HUES48 (cell line): Measurements from ENCODE around the gene ZNF787.

Experiments used
- H3K27ac ChIP-seq: one replicate; pipeline ENCODE4 v1.7.0; 2013; ENCODE audit warnings: low read depth, low read length, inconsistent platforms
- H3K27me3 ChIP-seq: 2 replicates; pipeline ENCODE4 v1.6.1; 2013; ENCODE audit warnings: mild to moderate bottlenecking, low read length; ENCODE audit not compliant: control insufficient read depth, insufficient read depth
- H3K36me3 ChIP-seq: 2 replicates; pipeline ENCODE4 v1.6.1; 2013; ENCODE audit warnings: low read length; ENCODE audit not compliant: control insufficient read depth, insufficient read depth
- H3K4me1 ChIP-seq: 2 replicates; pipeline ENCODE4 v1.6.1; 2013; ENCODE audit warnings: mild to moderate bottlenecking, low read length; ENCODE audit not compliant: control insufficient read depth, insufficient read depth
- H3K4me3 ChIP-seq: 2 replicates; pipeline ENCODE4 v1.5.1; 2013; ENCODE audit warnings: mild to moderate bottlenecking, low read depth, low read length
- H3K9ac ChIP-seq: 2 replicates; pipeline ENCODE4 v1.6.1; 2013; ENCODE audit warnings: mild to moderate bottlenecking, low read depth, low read length, moderate library complexity
- H3K9me3 ChIP-seq: 2 replicates; pipeline ENCODE4 v1.6.1; 2013; ENCODE audit warnings: low read length; ENCODE audit not compliant: control insufficient read depth, insufficient read depth

The ZNF787 gene

DNA sequence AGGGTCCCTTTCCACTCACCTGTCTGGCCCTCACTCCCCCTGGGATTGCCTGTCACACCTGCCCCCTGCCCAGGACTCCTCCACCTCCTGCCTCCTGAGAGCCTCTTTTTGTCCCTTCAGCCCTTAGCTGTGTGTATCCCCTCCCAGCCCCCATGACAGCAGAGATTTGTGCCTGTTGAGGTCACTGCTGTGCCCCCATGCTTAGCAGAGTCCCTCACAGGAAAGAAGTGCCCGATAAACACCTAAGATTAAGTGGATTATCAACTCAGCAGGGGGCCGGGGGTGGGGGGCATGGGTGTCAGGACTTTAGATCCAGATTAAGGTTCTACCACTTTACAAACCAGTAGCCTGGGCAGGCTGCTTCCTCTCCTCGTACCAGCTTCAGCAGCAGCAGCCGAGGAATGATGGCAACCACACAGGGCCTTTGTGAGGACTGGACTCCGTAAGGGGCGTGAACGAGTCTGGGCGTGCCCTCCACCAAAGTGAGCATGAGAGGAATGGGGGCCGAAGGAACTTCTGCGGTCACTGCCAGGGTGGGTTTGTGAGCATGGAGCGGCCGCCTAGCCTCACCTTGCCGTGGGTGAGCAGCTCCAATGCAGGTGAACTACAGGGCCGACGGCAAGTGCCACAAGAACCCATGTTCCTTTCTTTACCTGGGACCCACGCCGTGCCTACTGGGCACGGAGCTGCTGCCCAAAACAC is 36.1 kb downstream of the ZNF787 start:
- H3K36me3 ChIP-seq = peaks cover 10% of the 10 kb centered on the region; the same call in 1 of the 2 replicates
- H3K4me1 ChIP-seq = peaks cover 14% of the 10 kb centered on the region
- no peak overlapping the region for H3K27ac ChIP-seq
- no peaks in the 10 kb centered on the region for H3K9me3 ChIP-seq
- H3K4me3 ChIP-seq = no peak overlapping the region
- H3K9ac ChIP-seq = no peak overlapping the region
- no peaks in the 10 kb centered on the region for H3K27me3 ChIP-seq

DNA sequence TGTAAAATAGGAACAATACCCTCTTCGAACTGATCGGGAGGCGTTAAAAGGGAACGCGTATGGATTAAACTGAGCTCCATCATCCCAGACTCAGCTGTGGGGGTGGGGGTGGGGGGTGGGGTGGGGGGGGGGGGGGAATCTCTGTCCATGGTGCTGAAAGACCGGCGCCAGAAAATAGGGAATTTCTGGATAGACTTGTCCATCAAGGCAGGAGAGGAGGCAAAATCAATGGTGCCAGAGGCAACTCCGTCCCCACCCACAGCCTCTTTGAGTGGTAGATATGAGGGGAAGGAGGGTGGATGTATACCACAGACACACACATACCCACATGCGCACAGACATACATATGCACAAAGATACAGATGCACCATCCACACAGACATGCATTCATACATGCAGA is 37.4 kb downstream of the ZNF787 start:
- Histone ChIP-seq H3K9me3 (no peaks in the 10 kb centered on the region), H3K27ac (no peak overlapping the region), H3K9ac (no peak overlapping the region), H3K27me3 (no peaks in the 10 kb centered on the region), H3K4me3 (no peak overlapping the region), H3K36me3 (peaks cover 9% of the 10 kb centered on the region; the same call in 1 of the 2 replicates), H3K4me1 (peaks cover 14% of the 10 kb centered on the region)

DNA sequence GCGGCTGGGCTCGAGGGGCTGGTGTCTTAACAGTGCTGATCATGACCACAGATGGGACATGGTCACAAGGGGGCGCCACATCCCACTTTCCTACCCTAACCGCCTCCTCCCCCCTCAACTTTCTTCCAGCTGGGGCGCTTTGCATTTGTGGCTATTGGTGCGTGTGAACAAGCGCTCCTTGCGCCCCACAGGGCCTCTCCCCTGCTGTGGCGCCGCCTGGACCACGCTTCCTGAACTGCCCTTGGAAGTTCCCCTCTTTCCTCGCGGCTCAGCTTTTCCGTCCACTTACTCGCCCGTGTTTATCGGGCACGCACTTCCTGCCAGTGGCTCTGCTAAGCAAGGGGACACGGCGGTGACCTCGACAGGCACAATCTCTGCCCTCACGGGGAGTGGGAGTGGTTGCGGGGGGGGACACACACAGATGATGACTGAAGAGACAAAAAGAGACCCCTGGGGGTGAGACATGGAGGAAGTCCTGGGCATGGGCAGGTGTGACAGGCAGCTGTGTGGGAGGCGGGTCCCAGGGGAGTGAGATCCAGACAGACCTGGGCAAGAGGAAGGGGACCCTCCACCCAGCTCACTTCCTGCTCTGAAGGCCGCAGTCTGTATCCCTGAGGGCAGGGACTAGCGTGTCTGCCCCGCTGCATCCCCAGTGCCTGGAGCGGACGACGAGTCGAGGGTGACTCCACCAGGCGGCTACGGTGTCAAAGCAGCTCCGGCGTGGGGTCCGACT is 40.3 kb downstream of the ZNF787 start:
- Histone ChIP-seq H3K27ac (peak overlapping the region; percentile 60), H3K36me3 (peaks cover 7% of the 10 kb centered on the region; the same call in 1 of the 2 replicates), H3K4me1 (peaks cover 14% of the 10 kb centered on the region), H3K9ac (peak overlapping the region; percentile 37), H3K27me3 (no peaks in the 10 kb centered on the region), H3K4me3 (peak overlapping the region; percentile 84), H3K9me3 (no peaks in the 10 kb centered on the region)

DNA sequence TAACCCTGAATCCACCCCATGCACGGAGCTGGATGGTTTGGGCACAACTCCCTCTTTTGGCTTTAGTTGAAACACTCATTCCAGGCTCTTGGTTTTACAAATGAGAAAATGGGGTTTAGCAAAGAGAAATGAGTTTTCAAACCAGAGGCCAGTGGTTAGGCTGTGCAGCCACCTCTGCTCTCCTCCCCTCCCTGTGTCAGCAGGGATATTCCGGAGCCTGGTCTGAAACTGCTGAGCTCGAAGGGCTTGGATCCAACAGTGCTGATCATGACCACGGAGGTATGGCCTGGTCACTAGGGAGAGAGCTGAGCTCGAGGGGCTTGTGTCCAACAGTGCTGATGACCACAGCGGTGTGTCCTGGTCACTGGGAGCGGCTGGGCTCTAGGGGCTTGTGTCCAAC is 41.5 kb downstream of the ZNF787 start:
- H3K4me1 ChIP-seq = peaks cover 9% of the 10 kb centered on the region
- H3K36me3 ChIP-seq = no peaks in the 10 kb centered on the region
- no peaks in the 10 kb centered on the region for H3K27me3 ChIP-seq
- no peak overlapping the region for H3K9ac ChIP-seq
- H3K27ac ChIP-seq = no peak overlapping the region
- H3K9me3 ChIP-seq = no peaks in the 10 kb centered on the region
- no peak overlapping the region for H3K4me3 ChIP-seq

DNA sequence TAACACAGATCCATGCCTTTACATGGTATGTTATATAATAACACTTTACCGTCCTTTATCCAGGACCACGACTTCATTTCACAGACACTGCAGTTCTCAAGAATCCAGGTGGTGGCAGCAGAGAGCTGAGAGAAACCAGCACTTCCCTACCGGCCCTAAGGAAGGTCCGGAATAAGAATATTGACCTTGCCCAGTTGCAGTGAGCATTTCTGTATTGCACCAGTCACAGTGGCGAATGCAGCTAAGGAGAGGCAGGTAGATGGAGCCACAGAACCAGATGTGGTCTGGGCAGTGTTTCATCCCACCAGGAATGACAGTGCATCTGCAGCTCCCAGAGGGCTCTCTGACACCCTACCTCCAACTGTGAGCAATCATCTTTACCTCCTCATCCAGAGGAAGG is 44.6 kb downstream of the ZNF787 start:
- Histone ChIP-seq H3K9ac (no peak overlapping the region), H3K4me1 (peaks cover 9% of the 10 kb centered on the region), H3K9me3 (no peaks in the 10 kb centered on the region), H3K4me3 (no peak overlapping the region), H3K36me3 (no peaks in the 10 kb centered on the region), H3K27me3 (no peaks in the 10 kb centered on the region), H3K27ac (no peak overlapping the region)

DNA sequence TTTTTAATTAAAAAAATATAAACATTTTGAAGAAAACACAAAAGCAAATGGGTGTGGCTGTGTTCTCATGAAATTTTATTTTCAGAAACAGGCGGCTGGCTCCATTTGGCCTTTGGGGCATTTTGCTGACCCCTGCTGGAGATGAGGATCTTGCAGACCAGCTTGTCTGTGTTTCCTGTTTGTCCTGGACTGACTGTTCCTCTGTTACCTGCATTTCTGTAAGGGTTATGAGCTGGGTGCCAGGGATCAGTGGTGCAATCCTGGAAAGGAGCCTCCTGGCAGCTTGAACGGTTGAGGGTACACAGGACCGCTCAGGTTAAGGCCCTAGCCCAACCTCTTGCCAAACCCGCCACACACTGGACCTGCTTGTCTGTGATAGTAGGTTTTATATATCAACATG is 49.9 kb downstream of the ZNF787 start:
- no peaks in the 10 kb centered on the region for H3K27me3 ChIP-seq
- H3K36me3 ChIP-seq = no peaks in the 10 kb centered on the region
- H3K9ac ChIP-seq = no peak overlapping the region
- no peak overlapping the region for H3K27ac ChIP-seq
- no peaks in the 10 kb centered on the region for H3K4me1 ChIP-seq
- H3K9me3 ChIP-seq = no peaks in the 10 kb centered on the region
- no peak overlapping the region for H3K4me3 ChIP-seq

DNA sequence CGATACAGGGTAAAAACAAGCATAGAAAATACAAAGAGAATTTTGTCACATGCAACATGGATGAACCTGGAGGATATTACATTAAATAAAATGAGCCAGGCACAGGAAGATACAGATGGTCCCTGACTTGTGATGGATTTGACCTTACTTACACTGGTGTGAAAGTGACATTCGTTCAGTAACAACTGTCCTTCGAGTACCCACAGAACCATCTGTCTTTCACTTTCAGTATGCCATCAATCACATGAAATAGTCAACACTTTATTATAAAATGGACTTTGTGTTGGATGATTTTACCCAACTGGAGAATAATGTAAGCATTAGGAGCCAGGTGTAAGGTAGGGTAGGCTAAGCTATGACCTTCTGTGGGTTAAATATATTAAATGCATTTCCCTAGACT is 51.5 kb downstream of the ZNF787 start:
- H3K4me1 ChIP-seq = no peaks in the 10 kb centered on the region
- 0 out of 2 replicates have a peak, but pooled peaks cover under 1% of the 10 kb centered on the region for H3K9me3 ChIP-seq
- H3K27ac ChIP-seq = no peak overlapping the region
- no peak overlapping the region for H3K4me3 ChIP-seq
- H3K36me3 ChIP-seq = no peaks in the 10 kb centered on the region
- no peak overlapping the region for H3K9ac ChIP-seq
- no peaks in the 10 kb centered on the region for H3K27me3 ChIP-seq

DNA sequence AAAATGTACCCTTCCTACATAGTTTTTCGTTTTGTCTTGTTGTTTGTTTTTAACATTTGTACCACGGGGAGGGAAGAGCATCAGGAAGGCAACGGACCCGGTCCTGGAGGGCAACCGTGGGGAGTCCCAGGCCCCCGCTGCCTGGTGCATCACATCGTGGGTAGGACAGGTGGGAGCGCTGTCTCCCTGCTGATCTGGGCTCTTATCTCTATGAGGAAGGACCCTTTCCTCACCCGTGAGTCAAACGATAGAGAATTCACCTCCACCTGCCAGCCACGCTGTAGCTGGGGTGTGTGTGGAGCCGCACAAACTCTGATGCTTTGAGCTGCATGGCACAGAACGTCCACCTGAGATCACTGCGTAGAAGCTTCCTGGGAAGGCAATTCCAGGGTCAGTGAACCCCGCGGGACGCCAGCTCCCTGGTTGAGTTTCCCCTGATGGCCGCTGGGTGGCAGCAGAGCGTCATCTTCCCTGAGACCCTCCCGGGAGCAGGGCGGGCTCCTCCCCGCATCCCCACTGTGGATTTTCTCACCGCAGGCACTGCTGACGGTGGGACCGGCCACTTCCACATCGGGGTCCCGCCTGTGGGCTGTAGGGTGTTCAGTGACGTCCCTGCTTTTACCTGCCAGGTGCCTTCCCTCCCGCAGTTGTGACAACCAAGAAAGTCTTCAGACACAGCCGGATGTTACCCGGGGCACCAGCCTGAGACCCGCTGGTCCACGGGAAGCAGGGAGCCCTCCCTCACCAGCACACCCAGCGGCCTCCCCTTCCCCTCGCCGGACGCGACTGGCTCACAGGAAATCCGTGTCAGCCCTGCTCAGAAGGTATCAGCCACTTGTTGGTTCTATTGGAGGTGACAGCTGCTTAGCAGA is 54.7 kb downstream of the ZNF787 start:
- Histone ChIP-seq H3K4me1 (no peaks in the 10 kb centered on the region), H3K27ac (no peak overlapping the region), H3K27me3 (no peaks in the 10 kb centered on the region), H3K36me3 (no peaks in the 10 kb centered on the region), H3K4me3 (peak overlapping the region; percentile 47; the same call in 1 of the 2 replicates), H3K9me3 (peaks cover 19% of the 10 kb centered on the region; the same call in 1 of the 2 replicates), H3K9ac (no peak overlapping the region)

DNA sequence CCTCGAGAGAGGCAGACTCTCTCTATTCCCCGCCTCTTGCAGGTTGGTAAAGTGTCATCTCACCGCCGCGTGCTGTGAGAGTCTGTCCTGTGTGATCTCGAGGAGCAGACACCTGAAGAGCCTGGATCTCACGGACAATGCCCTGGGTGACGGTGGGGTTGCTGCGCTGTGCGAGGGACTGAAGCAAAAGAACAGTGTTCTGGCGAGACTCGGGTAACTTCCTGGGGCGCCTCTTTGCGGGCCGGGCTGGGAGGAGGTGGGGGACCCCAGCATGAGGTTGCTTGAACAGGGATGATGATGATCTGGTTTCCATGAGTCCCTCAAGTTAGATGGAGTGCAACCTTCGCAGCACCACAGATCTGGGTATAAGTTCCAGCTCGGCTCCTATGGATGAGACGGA is 67.5 kb downstream of the ZNF787 start:
- H3K27ac ChIP-seq = no peak overlapping the region
- no peaks in the 10 kb centered on the region for H3K36me3 ChIP-seq
- no peaks in the 10 kb centered on the region for H3K4me1 ChIP-seq
- no peak overlapping the region for H3K9ac ChIP-seq
- H3K4me3 ChIP-seq = no peak overlapping the region
- peaks cover 74% of the 10 kb centered on the region for H3K9me3 ChIP-seq
- H3K27me3 ChIP-seq = no peaks in the 10 kb centered on the region
